ENCODE data around the gene TMPRSS7.

Gene TMPRSS7

GRCh38 chr3:112109322-112109721 lies 74.8 kb downstream of the TMPRSS7 start:
- Histone ChIP-seq H2BK12ac (ENCODE audit: low read length) (no peak overlapping the region), H3K9ac (ENCODE audit: low read depth, low read length, poor library complexity) (no peak overlapping the region), H3K18ac (ENCODE audit: low read length) (no peak overlapping the region)

GRCh38 chr3:112111785-112112402 lies 77.4 kb downstream of the TMPRSS7 start:
- no peak overlapping the region for H3K18ac ChIP-seq (ENCODE audit: low read length)

More at GRCh38 chr3:112109322-112109721, 74.8 kb downstream of the TMPRSS7 start:
- no peak overlapping the region for H3K23ac ChIP-seq (ENCODE audit: low read depth, low read length, poor library complexity)
- no peak overlapping the region for H2BK15ac ChIP-seq (ENCODE audit: low read length)
- no CpG with 5 or more reads among the region's 5 CpGs for WGBS, 2 donors (ENCODE audit: extremely low coverage in 2 of 2, insufficient read length in 2 of 2, insufficient replicate concordance in 1 of 2)
- no peak overlapping the region for H3K4me2 ChIP-seq (ENCODE audit: insufficient read depth, low read length, poor library complexity, severe bottlenecking)
- no peak overlapping the region for H3K14ac ChIP-seq (ENCODE audit: low read length)
- no peaks in the 10 kb centered on the region for H3K9me3 ChIP-seq (replicated peaks in 1 of 2; ENCODE audit: control insufficient read depth in 2 of 2, insufficient read depth in 1 of 2, low read depth in 1 of 2, low read length in 2 of 2)
- no peaks in the 10 kb centered on the region for H3K4me1 ChIP-seq (ENCODE audit: control insufficient read depth in 2 of 2, insufficient read depth in 1 of 2, low read depth in 1 of 2, low read length in 2 of 2)
- H2AFZ ChIP-seq (ENCODE audit: low read length): no peak overlapping the region
- DNase-seq (ENCODE audit: low spot score): no peak
- H2BK120ac ChIP-seq (ENCODE audit: low read depth, low read length): no peak overlapping the region
- H3K79me1 ChIP-seq (ENCODE audit: low read depth, low read length): no peaks in the 10 kb centered on the region
- H3K27ac ChIP-seq (replicated peaks; ENCODE audit: low read length): no peak overlapping the region
- no peak overlapping the region for H2AK5ac ChIP-seq (ENCODE audit: low read depth, low read length)
- no peak overlapping the region for H3K4me3 ChIP-seq (ENCODE audit: low read length in 2 of 2)
- H4K8ac ChIP-seq (ENCODE audit: low read depth, low read length): no peak overlapping the region
- no peak overlapping the region for H4K91ac ChIP-seq (ENCODE audit: low read depth, low read length, poor library complexity)
- no peaks in the 10 kb centered on the region for H3K36me3 ChIP-seq (replicated peaks in 1 of 2; ENCODE audit: control insufficient read depth in 2 of 2, insufficient read depth in 2 of 2, low read length in 2 of 2)
- no peak overlapping the region for H3K4ac ChIP-seq (ENCODE audit: low read length)
- no peaks in the 10 kb centered on the region for H3K27me3 ChIP-seq (ENCODE audit: control insufficient read depth in 3 of 3, insufficient read depth in 3 of 3, low read depth in 1 of 3, low read length in 3 of 3)
- H2BK5ac ChIP-seq (ENCODE audit: low read length): no peak overlapping the region

GRCh38 chr3:112114576-112115160 lies 80.1 kb downstream of the TMPRSS7 start:
- Histone ChIP-seq H2AFZ (ENCODE audit: low read length) (no peak overlapping the region), H3K4me3 (ENCODE audit: low read length in 2 of 2) (no peak overlapping the region), H2BK15ac (ENCODE audit: low read length) (no peak overlapping the region), H3K36me3 (replicated peaks in 1 of 2; ENCODE audit: control insufficient read depth in 2 of 2, insufficient read depth in 2 of 2, low read length in 2 of 2) (no peaks in the 10 kb centered on the region), H3K4me2 (ENCODE audit: insufficient read depth, low read length, poor library complexity, severe bottlenecking) (no peak overlapping the region), H3K4ac (ENCODE audit: low read length) (no peak overlapping the region), H2BK12ac (ENCODE audit: low read length) (no peak overlapping the region), H2AK5ac (ENCODE audit: low read depth, low read length) (no peak overlapping the region), H3K27ac (replicated peaks; ENCODE audit: low read length) (no peak overlapping the region), H3K4me1 (ENCODE audit: control insufficient read depth in 2 of 2, insufficient read depth in 1 of 2, low read depth in 1 of 2, low read length in 2 of 2) (peaks cover 0 to 5% of the 10 kb centered on the region in 2 donors), H2BK120ac (ENCODE audit: low read depth, low read length) (no peak overlapping the region), H3K79me1 (ENCODE audit: low read depth, low read length) (no peaks in the 10 kb centered on the region), H3K23ac (ENCODE audit: low read depth, low read length, poor library complexity) (no peak overlapping the region), H3K14ac (ENCODE audit: low read length) (no peak overlapping the region), H3K27me3 (ENCODE audit: control insufficient read depth in 3 of 3, insufficient read depth in 3 of 3, low read depth in 1 of 3, low read length in 3 of 3) (no peaks in the 10 kb centered on the region), H4K91ac (ENCODE audit: low read depth, low read length, poor library complexity) (no peak overlapping the region), H3K9me3 (replicated peaks in 1 of 2; ENCODE audit: control insufficient read depth in 2 of 2, insufficient read depth in 1 of 2, low read depth in 1 of 2, low read length in 2 of 2) (no peaks in the 10 kb centered on the region), H3K9ac (ENCODE audit: low read depth, low read length, poor library complexity) (no peak overlapping the region), H4K8ac (ENCODE audit: low read depth, low read length) (no peak overlapping the region), H2BK5ac (ENCODE audit: low read length) (no peak overlapping the region), H3K18ac (ENCODE audit: low read length) (no peak overlapping the region)
- WGBS, 2 donors (ENCODE audit: extremely low coverage in 2 of 2, insufficient read length in 2 of 2, insufficient replicate concordance in 1 of 2): no CpG with 5 or more reads among the region's 6 CpGs
- no peak for DNase-seq (ENCODE audit: low spot score)

More at GRCh38 chr3:112111785-112112402, 77.4 kb downstream of the TMPRSS7 start:
- Histone ChIP-seq H3K9ac (ENCODE audit: low read depth, low read length, poor library complexity) (no peak overlapping the region), H3K9me3 (replicated peaks in 1 of 2; ENCODE audit: control insufficient read depth in 2 of 2, insufficient read depth in 1 of 2, low read depth in 1 of 2, low read length in 2 of 2) (no peaks in the 10 kb centered on the region), H2BK15ac (ENCODE audit: low read length) (no peak overlapping the region), H3K27me3 (ENCODE audit: control insufficient read depth in 3 of 3, insufficient read depth in 3 of 3, low read depth in 1 of 3, low read length in 3 of 3) (no peaks in the 10 kb centered on the region), H2BK5ac (ENCODE audit: low read length) (no peak overlapping the region), H3K4ac (ENCODE audit: low read length) (no peak overlapping the region), H4K8ac (ENCODE audit: low read depth, low read length) (no peak overlapping the region), H2AK5ac (ENCODE audit: low read depth, low read length) (no peak overlapping the region), H4K91ac (ENCODE audit: low read depth, low read length, poor library complexity) (no peak overlapping the region), H3K23ac (ENCODE audit: low read depth, low read length, poor library complexity) (no peak overlapping the region), H3K36me3 (replicated peaks in 1 of 2; ENCODE audit: control insufficient read depth in 2 of 2, insufficient read depth in 2 of 2, low read length in 2 of 2) (no peaks in the 10 kb centered on the region), H3K4me2 (ENCODE audit: insufficient read depth, low read length, poor library complexity, severe bottlenecking) (no peak overlapping the region), H3K4me3 (ENCODE audit: low read length in 2 of 2) (no peak overlapping the region), H3K27ac (replicated peaks; ENCODE audit: low read length) (no peak overlapping the region), H3K79me1 (ENCODE audit: low read depth, low read length) (no peaks in the 10 kb centered on the region), H3K14ac (ENCODE audit: low read length) (no peak overlapping the region), H2BK12ac (ENCODE audit: low read length) (no peak overlapping the region), H2BK120ac (ENCODE audit: low read depth, low read length) (no peak overlapping the region), H3K4me1 (ENCODE audit: control insufficient read depth in 2 of 2, insufficient read depth in 1 of 2, low read depth in 1 of 2, low read length in 2 of 2) (peaks cover 0 to 4% of the 10 kb centered on the region in 2 donors), H2AFZ (ENCODE audit: low read length) (peak overlapping the region; percentile 27)
- WGBS, 2 donors (ENCODE audit: extremely low coverage in 2 of 2, insufficient read length in 2 of 2, insufficient replicate concordance in 1 of 2): no CpG with 5 or more reads among the region's 3 CpGs
- peak; percentile 59 for DNase-seq (ENCODE audit: low spot score)

GRCh38 chr3:112115161-112115739 lies 80.7 kb downstream of the TMPRSS7 start:
- no peak overlapping the region for H2BK15ac ChIP-seq (ENCODE audit: low read length)
- WGBS, 2 donors (ENCODE audit: extremely low coverage in 2 of 2, insufficient read length in 2 of 2, insufficient replicate concordance in 1 of 2): no CpG with 5 or more reads among the region's 6 CpGs
- no peak overlapping the region for H2AFZ ChIP-seq (ENCODE audit: low read length)
- H3K14ac ChIP-seq (ENCODE audit: low read length): no peak overlapping the region
- peaks cover 0 to 8% of the 10 kb centered on the region in 2 donors for H3K4me1 ChIP-seq (ENCODE audit: control insufficient read depth in 2 of 2, insufficient read depth in 1 of 2, low read depth in 1 of 2, low read length in 2 of 2)
- no peak overlapping the region for H3K4me2 ChIP-seq (ENCODE audit: insufficient read depth, low read length, poor library complexity, severe bottlenecking)
- H2AK5ac ChIP-seq (ENCODE audit: low read depth, low read length): no peak overlapping the region
- H3K18ac ChIP-seq (ENCODE audit: low read length): no peak overlapping the region
- H3K79me1 ChIP-seq (ENCODE audit: low read depth, low read length): no peaks in the 10 kb centered on the region
- H4K8ac ChIP-seq (ENCODE audit: low read depth, low read length): no peak overlapping the region
- H4K91ac ChIP-seq (ENCODE audit: low read depth, low read length, poor library complexity): no peak overlapping the region
- no peak overlapping the region for H3K23ac ChIP-seq (ENCODE audit: low read depth, low read length, poor library complexity)
- no peak overlapping the region for H3K4me3 ChIP-seq (ENCODE audit: low read length in 2 of 2)
- no peak overlapping the region for H2BK5ac ChIP-seq (ENCODE audit: low read length)
- no peaks in the 10 kb centered on the region for H3K27me3 ChIP-seq (ENCODE audit: control insufficient read depth in 3 of 3, insufficient read depth in 3 of 3, low read depth in 1 of 3, low read length in 3 of 3)
- no peaks in the 10 kb centered on the region for H3K36me3 ChIP-seq (replicated peaks in 1 of 2; ENCODE audit: control insufficient read depth in 2 of 2, insufficient read depth in 2 of 2, low read length in 2 of 2)
- no peak overlapping the region for H2BK120ac ChIP-seq (ENCODE audit: low read depth, low read length)
- no peak for DNase-seq (ENCODE audit: low spot score)
- no peaks in the 10 kb centered on the region for H3K9me3 ChIP-seq (replicated peaks in 1 of 2; ENCODE audit: control insufficient read depth in 2 of 2, insufficient read depth in 1 of 2, low read depth in 1 of 2, low read length in 2 of 2)
- H2BK12ac ChIP-seq (ENCODE audit: low read length): no peak overlapping the region
- no peak overlapping the region for H3K9ac ChIP-seq (ENCODE audit: low read depth, low read length, poor library complexity)
- H3K4ac ChIP-seq (ENCODE audit: low read length): no peak overlapping the region
- no peak overlapping the region for H3K27ac ChIP-seq (replicated peaks; ENCODE audit: low read length)

Measured in neuronal stem cell (in vitro differentiated cells).